GM12875 (cell line): ENCODE results near the gene FBP1.
A peak's percentile ranks its signal among the peaks of the same experiment; 100 is the strongest.

ENCODE experiments used
- H3K4me3 ChIP-seq: one replicate; pipeline ENCODE4 v1.5.1; 2011; ENCODE audit warnings: low read depth, low read length, control low read depth
- CTCF ChIP-seq: IDR thresholded peaks from 2 replicates; pipeline ENCODE4 v1.5.1; 2011; ENCODE audit warnings: low read depth, mild to moderate bottlenecking, control low read depth, inconsistent platforms, low read length, moderate library complexity, borderline replicate concordance; ENCODE audit not compliant: insufficient read depth

FBP1 gene

GRCh38 chr9:94666364-94667099 lies 27.2 kb upstream of the FBP1 start:
- H3K4me3 ChIP-seq, result no peak overlapping the region
- TF ChIP-seq CTCF, result no peak

GRCh38 chr9:94665613-94666012 lies 26.3 kb upstream of the FBP1 start:
- no peak for TF ChIP-seq CTCF
- no peak overlapping the region for H3K4me3 ChIP-seq

GRCh38 chr9:94664801-94665200 lies 25.5 kb upstream of the FBP1 start:
- no peak for TF ChIP-seq CTCF
- no peak overlapping the region for H3K4me3 ChIP-seq

- H3K4me3 ChIP-seq, result no peak overlapping the region
- no peak for TF ChIP-seq CTCF
These were observed 24.3 kb upstream of the FBP1 start for GRCh38 chr9:94663640-94664039.

- H3K4me3 ChIP-seq, result no peak overlapping the region
- TF ChIP-seq CTCF, result no peak
These were observed 23.8 kb upstream of the FBP1 start for GRCh38 chr9:94663140-94663539.

- TF ChIP-seq CTCF, result no peak
- no peak overlapping the region for H3K4me3 ChIP-seq
These were observed 17.9 kb upstream of the FBP1 start for GRCh38 chr9:94657021-94657725.

GRCh38 chr9:94656200-94656599 lies 16.9 kb upstream of the FBP1 start:
- TF ChIP-seq CTCF, result no peak
- peak overlapping the region; percentile 23 for H3K4me3 ChIP-seq
